Stomach (tissue), 9 donors: ENCODE results near the gene BCLAF1. TPM values are rescaled to one million over a fixed set of nuclear protein-coding genes. Genes with fewer than 3 reads are reported as not detected.

ENCODE experiments used
- DNase-seq, 2 donors: peaks; one replicate each; pipeline versions ENCODE4 v3.0.0 to v3.0.0-alpha.2; 2013 to 2019
- H3K27ac ChIP-seq, 5 donors: fragments of 200-600 bp in 4 of 5; sonication (generic) in 4 of 5; one replicate each; pipeline ENCODE4 v1.5.1; 2013 to 2019; ENCODE audit warnings: mild to moderate bottlenecking in 1 of 5, moderate library complexity in 1 of 5
- H3K27me3 ChIP-seq, 3 donors: fragments of 200-600 bp; sonication (generic); one replicate each; pipeline ENCODE4 v1.5.1; 2017 to 2019; ENCODE audit warnings: mixed run types in 1 of 3
- H3K36me3 ChIP-seq, 4 donors: fragments of 200-600 bp; sonication (generic); 1 replicate in 3 of 4; 2 replicates in 1 of 4; pipeline ENCODE4 v1.5.1; 2016 to 2019
- H3K4me1 ChIP-seq, 4 donors: fragments of 200-600 bp; sonication (generic); one replicate each; pipeline ENCODE4 v1.5.1; 2016 to 2019
- H3K4me3 ChIP-seq, 4 donors: fragments of 200-600 bp; sonication (generic) in 3 of 4; one replicate each; pipeline ENCODE4 v1.5.1; 2016 to 2019; ENCODE audit warnings: mild to moderate bottlenecking in 1 of 4
- H3K9me3 ChIP-seq, 4 donors: fragments of 200-600 bp; sonication (generic); one replicate each; pipeline ENCODE4 v1.5.1; 2016 to 2019
- CTCF ChIP-seq, 7 experiments: fragments of 450-650 bp in 4 of 7; fragments of 200-600 bp in 3 of 7; sonication (generic) in 3 of 7; IDR thresholded peaks; one replicate each; pipeline ENCODE4 v1.5.1; 2016 to 2019; ENCODE audit warnings: antibody characterized with exemption in 7 of 7, control low read depth in 2 of 7, mild to moderate bottlenecking in 1 of 7
- EP300 ChIP-seq: sonication (generic); formaldehyde crosslinking; IDR thresholded peaks from one replicate; pipeline ENCODE4 v1.6.1; 2017; ENCODE audit warnings: antibody characterized with exemption
- POLR2A ChIP-seq, 4 donors: fragments of 450-650 bp; IDR thresholded peaks; one replicate each; pipeline ENCODE4 v1.6.1; 2016; ENCODE audit warnings: antibody characterized with exemption in 4 of 4, control low read depth in 2 of 4, mild to moderate bottlenecking in 1 of 4, moderate library complexity in 1 of 4
- POLR2AphosphoS5 ChIP-seq, 3 donors: sonication (generic); formaldehyde crosslinking; IDR thresholded peaks; one replicate each; pipeline ENCODE4 v1.6.1; 2016; ENCODE audit warnings: antibody characterized with exemption in 3 of 3
- WGBS, 5 donors: extraction: QIAGEN DNeasy Blood & Tissue Kit in 3 of 5; methylation state at CpG; one replicate each; pipeline versions ENCODE4 v1.1.5 to v1.1.7; 2013 to 2018; 5-methylcytosine and 5-hydroxymethylcytosine counted together
- intact Hi-C: fragments of 100-400 bp; cut with DNase I; formaldehyde crosslinking; loops from one replicate; pipeline ENCODE4 v1.15.1; 2023; ENCODE audit warnings: low total_unique reads
- polyA plus RNA-seq, 3 donors: library from polyadenylated mRNA; stranded (reverse); fragments of 200-250 nt; gene quantifications; one replicate each; pipeline ENCODE4 v1.2.3, GENCODE V29; 2013
- total RNA-seq, 5 donors: library from RNA; depleted of rRNA; stranded (reverse); fragments of >200 nt; gene quantifications; one replicate each; pipeline versions ENCODE4 v1.1.0 to v1.2.3, GENCODE V29; 2014 to 2016
- donor health status: healthy with polysubstance abuse.
- donor health status: Bipolar disorder and iron deficiency.
- donor health status: healthy.

BCLAF1 gene
- total and polyA plus RNA-seq, 8 donors: 12.8 to 294 (median 148) TPM

DNA sequence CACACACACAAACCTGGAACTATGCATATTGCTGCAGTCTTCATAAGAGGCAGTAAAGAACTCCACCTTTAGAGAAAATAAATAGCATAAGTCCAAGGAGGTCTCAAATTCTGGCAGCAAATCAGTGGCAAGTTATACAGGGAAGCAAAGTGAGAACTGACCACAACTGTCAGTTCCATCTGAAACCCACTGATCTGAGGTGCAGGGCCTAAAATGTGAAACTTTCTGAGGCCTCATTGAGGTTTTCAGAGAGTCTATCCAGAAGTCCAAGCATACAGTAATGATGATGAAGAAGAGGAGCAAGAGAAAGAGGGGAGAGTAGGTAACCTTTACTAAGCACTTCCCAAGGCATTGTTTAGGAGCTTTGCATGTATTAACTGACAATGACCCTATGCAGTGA lies 75.8 kb downstream of the BCLAF1 start:
- no peaks in the 10 kb centered on the region for H3K36me3 ChIP-seq
- DNase-seq: no peak
- no peaks in the 10 kb centered on the region for H3K9me3 ChIP-seq
- no peak overlapping the region for H3K27ac ChIP-seq
- H3K4me3 ChIP-seq: no peak overlapping the region
- intact Hi-C loops: no loop called here
- H3K27me3 ChIP-seq: no peaks in the 10 kb centered on the region
- no peak for TF ChIP-seq POLR2A (IDR thresholded peaks at IDR 0.05)
- no peak for TF ChIP-seq CTCF (IDR thresholded peaks at IDR 0.05)
- no peak for TF ChIP-seq EP300
- TF ChIP-seq POLR2AphosphoS5 (IDR thresholded peaks at IDR 0.05): no peak
- no peaks in the 10 kb centered on the region for H3K4me1 ChIP-seq

DNA sequence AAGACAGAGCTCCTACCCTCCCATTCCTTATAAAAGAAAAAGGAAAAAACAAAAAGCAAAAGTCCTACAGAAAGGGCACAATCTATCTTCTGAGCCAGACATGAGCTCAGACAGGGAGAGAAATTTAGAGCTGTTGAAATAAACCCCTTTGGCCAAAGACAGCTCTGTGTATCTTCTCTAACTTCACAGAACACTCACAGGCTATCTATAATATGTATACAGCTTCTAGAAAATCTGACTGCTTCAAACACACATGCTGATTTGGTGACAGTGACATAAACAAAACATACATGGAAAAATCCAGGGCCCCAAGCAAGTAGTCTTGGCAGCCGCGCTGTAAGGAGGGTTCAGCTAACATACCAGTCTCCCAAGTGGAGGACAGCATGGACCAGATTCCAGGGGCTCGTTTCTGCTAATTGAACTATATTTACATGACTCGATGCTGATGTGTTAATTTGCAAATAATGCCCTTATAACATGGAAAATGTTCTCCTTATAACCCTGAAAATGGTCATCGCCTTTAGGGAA lies 76.6 kb downstream of the BCLAF1 start:
- Histone ChIP-seq H3K27ac (no peak overlapping the region), H3K4me3 (no peak overlapping the region), H3K4me1 (no peaks in the 10 kb centered on the region), H3K9me3 (no peaks in the 10 kb centered on the region), H3K27me3 (no peaks in the 10 kb centered on the region), H3K36me3 (no peaks in the 10 kb centered on the region)
- no peak for TF ChIP-seq CTCF (IDR thresholded peaks at IDR 0.05)
- TF ChIP-seq POLR2A (IDR thresholded peaks at IDR 0.05): no peak
- no peak for TF ChIP-seq POLR2AphosphoS5 (IDR thresholded peaks at IDR 0.05)
- TF ChIP-seq EP300: no peak
- intact Hi-C loops: no loop called here
- no peak for DNase-seq
- 78 to 81% (median 81%) methylated on average over 5 of the region's 5 CpGs for WGBS, 5 donors

GRCh38 chr6:136212608-136213007 lies 77.0 kb downstream of the BCLAF1 start:
- H3K4me3 ChIP-seq: no peak overlapping the region
- no peaks in the 10 kb centered on the region for H3K36me3 ChIP-seq
- intact Hi-C loops: no loop called here
- H3K27me3 ChIP-seq: no peaks in the 10 kb centered on the region
- WGBS, 5 donors: 90 to 98% (median 92%) methylated on average over 2 of the region's 2 CpGs
- H3K27ac ChIP-seq: no peak overlapping the region
- no peaks in the 10 kb centered on the region for H3K4me1 ChIP-seq
- DNase-seq: no peak
- H3K9me3 ChIP-seq: no peaks in the 10 kb centered on the region
- TF ChIP-seq EP300 (no peak), CTCF (IDR thresholded peaks at IDR 0.05) (no peak), POLR2A (IDR thresholded peaks at IDR 0.05) (no peak), POLR2AphosphoS5 (IDR thresholded peaks at IDR 0.05) (no peak)

DNA sequence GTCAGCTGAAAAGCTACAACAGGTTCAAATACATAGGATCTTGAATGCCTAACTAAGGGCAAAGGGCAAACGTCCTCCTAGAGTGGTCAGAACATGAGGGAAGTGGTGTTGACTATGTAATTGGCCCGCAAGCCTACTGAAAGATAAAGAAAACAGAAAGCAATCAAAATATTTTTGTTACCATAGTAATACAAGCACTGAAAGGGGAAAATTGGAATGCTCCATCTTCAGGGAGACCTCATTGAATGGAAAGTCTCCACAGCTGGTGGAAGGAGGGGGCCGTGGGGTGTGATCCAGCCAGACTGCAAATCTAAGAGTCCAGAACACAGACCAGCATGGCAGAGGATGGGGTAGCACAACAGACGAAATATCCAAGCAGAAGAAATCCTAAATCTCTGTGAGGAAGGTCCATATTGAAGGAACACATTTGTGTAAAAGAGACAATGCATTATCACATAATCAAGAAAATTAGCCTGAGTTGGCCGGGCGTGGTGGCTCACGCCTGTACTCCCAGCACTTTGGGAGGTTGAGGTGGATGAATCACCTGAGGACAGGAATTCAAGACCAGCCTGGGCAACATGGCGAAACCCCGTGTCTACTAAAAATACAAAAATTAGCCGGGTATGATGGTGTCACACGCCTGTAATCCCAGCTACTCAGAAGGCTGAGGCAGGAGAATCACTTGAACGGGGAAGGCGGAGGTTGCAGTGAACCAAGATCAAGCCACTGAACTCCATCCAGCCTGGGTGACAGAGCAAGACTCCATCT lies 79.1 kb downstream of the BCLAF1 start:
- intact Hi-C loops: no loop called here
- TF ChIP-seq POLR2AphosphoS5 (IDR thresholded peaks at IDR 0.05) (no peak), POLR2A (IDR thresholded peaks at IDR 0.05) (no peak), EP300 (no peak), CTCF (IDR thresholded peaks at IDR 0.05) (no peak)
- no peaks in the 10 kb centered on the region for H3K4me1 ChIP-seq
- 87 to 90% (median 89%) methylated on average over 13 of the region's 13 CpGs for WGBS, 5 donors
- H3K27me3 ChIP-seq: no peaks in the 10 kb centered on the region
- no peaks in the 10 kb centered on the region for H3K9me3 ChIP-seq
- H3K27ac ChIP-seq: no peak overlapping the region
- DNase-seq: no peak
- H3K36me3 ChIP-seq: no peaks in the 10 kb centered on the region
- no peak overlapping the region for H3K4me3 ChIP-seq
